ENCODE results near the gene ZNF526. TPM values are rescaled to one million over a fixed set of nuclear protein-coding genes. Genes with fewer than 3 reads are reported as not detected.
A peak's percentile ranks its signal among the peaks of the same experiment; 100 is the strongest.

Gene ZNF526
- polyA plus RNA-seq, 1 experiment = 4.6 TPM

DNA sequence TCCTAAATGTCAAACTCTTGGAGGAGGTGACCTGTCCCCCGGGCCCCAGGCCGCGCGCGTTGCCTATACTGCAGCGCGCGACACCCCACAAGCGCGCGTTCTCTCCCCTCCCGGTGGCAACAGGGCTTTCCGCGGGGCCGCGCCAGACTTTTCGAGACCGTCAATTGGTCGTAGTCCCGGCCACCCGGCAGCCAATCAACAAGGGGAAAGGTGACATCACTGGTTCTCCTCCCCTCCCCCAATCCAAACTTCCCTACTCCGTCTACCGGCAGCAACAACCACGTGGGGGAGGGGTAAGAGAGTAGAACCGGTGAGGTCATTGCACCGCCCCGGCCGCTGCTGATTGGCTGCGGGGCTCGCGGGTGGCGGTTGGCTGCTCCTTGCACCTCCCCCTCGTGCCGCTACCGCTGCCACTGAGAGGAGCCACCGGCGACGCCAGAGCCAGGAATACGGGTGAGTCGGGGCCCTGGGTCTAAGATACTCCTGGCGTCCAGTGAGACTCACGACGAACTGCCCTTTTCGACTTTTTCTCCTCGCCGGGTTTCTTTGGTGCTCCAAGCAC is 48.1 kb downstream of the ZNF526 start:
- peak overlapping the region; percentile 98 for H3K27ac ChIP-seq (ENCODE audit: low read depth, low read length)
- ChIA-PET POLR2A (no interaction called here), CTCF (no interaction called here)
- TF ChIP-seq, protein P1, sequence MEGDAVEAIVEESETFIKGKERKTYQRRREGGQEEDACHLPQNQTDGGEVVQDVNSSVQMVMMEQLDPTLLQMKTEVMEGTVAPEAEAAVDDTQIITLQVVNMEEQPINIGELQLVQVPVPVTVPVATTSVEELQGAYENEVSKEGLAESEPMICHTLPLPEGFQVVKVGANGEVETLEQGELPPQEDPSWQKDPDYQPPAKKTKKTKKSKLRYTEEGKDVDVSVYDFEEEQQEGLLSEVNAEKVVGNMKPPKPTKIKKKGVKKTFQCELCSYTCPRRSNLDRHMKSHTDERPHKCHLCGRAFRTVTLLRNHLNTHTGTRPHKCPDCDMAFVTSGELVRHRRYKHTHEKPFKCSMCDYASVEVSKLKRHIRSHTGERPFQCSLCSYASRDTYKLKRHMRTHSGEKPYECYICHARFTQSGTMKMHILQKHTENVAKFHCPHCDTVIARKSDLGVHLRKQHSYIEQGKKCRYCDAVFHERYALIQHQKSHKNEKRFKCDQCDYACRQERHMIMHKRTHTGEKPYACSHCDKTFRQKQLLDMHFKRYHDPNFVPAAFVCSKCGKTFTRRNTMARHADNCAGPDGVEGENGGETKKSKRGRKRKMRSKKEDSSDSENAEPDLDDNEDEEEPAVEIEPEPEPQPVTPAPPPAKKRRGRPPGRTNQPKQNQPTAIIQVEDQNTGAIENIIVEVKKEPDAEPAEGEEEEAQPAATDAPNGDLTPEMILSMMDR (IDR thresholded peaks at IDR 0.05; ENCODE audit: low read depth, low read length) = no peak
- no peaks in the 10 kb centered on the region for H3K27me3 ChIP-seq (ENCODE audit: control insufficient read depth, insufficient read depth, low read length)
- H3K9me3 ChIP-seq (ENCODE audit: control insufficient read depth, insufficient read depth, low read length) = no peaks in the 10 kb centered on the region; the same call in 1 of the 2 replicates
- H3K4me3 ChIP-seq (ENCODE audit: low read depth, low read length) = peak overlapping the region; percentile 94
- peak; percentile 99 for DNase-seq (ENCODE audit: low read depth, low spot score)

- Histone ChIP-seq H3K9me3 (ENCODE audit: control insufficient read depth, insufficient read depth, low read length) (no peaks in the 10 kb centered on the region; the same call in 1 of the 2 replicates), H3K4me3 (ENCODE audit: low read depth, low read length) (peak within 1 kb of the TSS; percentile 94), H3K27me3 (ENCODE audit: control insufficient read depth, insufficient read depth, low read length) (no peaks in the 10 kb centered on the region), H3K27ac (ENCODE audit: low read depth, low read length) (peak within 1 kb of the TSS; percentile 98)
- ChIA-PET POLR2A (interaction anchor here (0.6 to 2.3 kb wide), 2 partner anchors 12 to 22 kb away, joined by 3 to 10 read pairs; no protein-coding TSS in a partner anchor), CTCF (no interaction called here)
- peak; percentile 100 for DNase-seq (ENCODE audit: low read depth, low spot score)
- TF ChIP-seq, protein P1 (IDR thresholded peaks at IDR 0.05; ENCODE audit: low read depth, low read length) = no peak
Measured at GRCh38 chr19:42268704-42269477, 48.8 kb downstream of the ZNF526 start, which contains the start of gene CIC. TSS of gene CIC (plus strand) at chr19:42269252. CDS start at chr19:42271784, 2,532 bp downstream.

GRCh38 chr19:42269478-42270345 is 49.6 kb downstream of the ZNF526 start:
- Histone ChIP-seq H3K4me3 (ENCODE audit: low read depth, low read length) (peak overlapping the region; percentile 89), H3K27me3 (ENCODE audit: control insufficient read depth, insufficient read depth, low read length) (no peaks in the 10 kb centered on the region), H3K9me3 (ENCODE audit: control insufficient read depth, insufficient read depth, low read length) (no peaks in the 10 kb centered on the region; the same call in 1 of the 2 replicates), H3K27ac (ENCODE audit: low read depth, low read length) (peak overlapping the region; percentile 88)
- no peak for DNase-seq (ENCODE audit: low read depth, low spot score)
- POLR2A ChIA-PET = interaction anchor here (0.5 to 2.3 kb wide), 5 partner anchors 10 to 62 kb away, joined by 4 to 13 read pairs (median 8); no protein-coding TSS in a partner anchor
- CTCF ChIA-PET = interaction anchor here (2.0 kb wide), 1 partner anchor 10 kb away, joined by 22 read pairs; no protein-coding TSS in a partner anchor
- TF ChIP-seq, protein P1 (IDR thresholded peaks at IDR 0.05; ENCODE audit: low read depth, low read length) = no peak

DNA sequence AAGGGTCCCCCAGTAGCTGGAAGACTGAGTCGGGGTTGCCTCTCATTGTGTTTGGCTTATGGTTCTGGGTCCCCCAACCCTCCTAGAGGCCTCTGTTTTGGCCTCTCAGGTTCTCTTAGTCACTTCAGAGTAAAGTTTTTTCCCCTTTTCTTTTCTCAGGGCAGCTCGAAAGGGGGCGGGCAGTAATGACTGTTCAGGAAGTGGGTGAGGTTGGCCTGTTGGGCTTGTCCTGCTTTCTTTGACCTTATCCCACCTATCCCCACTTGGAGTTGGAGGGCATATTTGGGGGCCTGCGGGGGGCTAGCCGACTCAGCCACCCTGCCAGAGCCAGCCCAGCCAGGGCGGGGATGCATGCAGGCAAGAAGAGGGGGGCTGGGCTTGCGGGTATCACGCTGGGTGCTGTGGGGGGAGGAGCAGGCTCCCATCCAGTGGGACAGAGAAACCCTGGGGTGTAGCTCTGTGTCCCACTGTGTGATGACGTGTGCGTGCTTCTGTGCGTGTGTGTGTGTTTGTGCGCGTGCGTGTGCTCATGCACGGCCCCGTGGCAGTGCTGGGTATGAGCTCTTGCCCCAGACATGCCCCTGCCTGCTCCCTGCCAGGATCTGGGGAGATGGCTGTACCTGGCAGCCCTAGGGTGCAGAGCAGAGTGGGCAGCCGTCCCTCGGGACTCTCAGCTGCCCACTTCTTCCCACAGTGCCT is 50.4 kb downstream of the ZNF526 start:
- CTCF ChIA-PET = interaction anchor here (2.0 kb wide), 1 partner anchor 9 kb away, joined by 22 read pairs; no protein-coding TSS in a partner anchor
- Histone ChIP-seq H3K4me3 (ENCODE audit: low read depth, low read length) (peak overlapping the region; percentile 89), H3K9me3 (ENCODE audit: control insufficient read depth, insufficient read depth, low read length) (no peaks in the 10 kb centered on the region; the same call in 1 of the 2 replicates)

More for the DNA sequence above, 50.4 kb downstream of the ZNF526 start:
- DNase-seq (ENCODE audit: low read depth, low spot score) = no peak
- Histone ChIP-seq H3K27me3 (ENCODE audit: control insufficient read depth, insufficient read depth, low read length) (no peaks in the 10 kb centered on the region), H3K27ac (ENCODE audit: low read depth, low read length) (peak overlapping the region; percentile 88)
- POLR2A ChIA-PET = interaction anchor here (0.5 to 2.3 kb wide), 5 partner anchors 9 to 63 kb away, joined by 4 to 13 read pairs (median 8); no protein-coding TSS in a partner anchor
- TF ChIP-seq, protein P1 (IDR thresholded peaks at IDR 0.05; ENCODE audit: low read depth, low read length) = no peak
